ENCODE results near the gene UBE2S. TPM values are rescaled to one million over a fixed set of nuclear protein-coding genes. Genes with fewer than 3 reads are reported as not detected.

The UBE2S gene
- total RNA-seq, 1 experiment from 2014 or later: 393 TPM

- Mint-ChIP-seq H3K4me1 (peaks cover 18 to 27% of the 10 kb centered on the region in 2 experiments), H3K27ac (peak overlapping the region; percentile 95 to 99 (median 97)), H3K9me3 (peaks cover 20 to 21% of the 10 kb centered on the region in 2 experiments), H3K36me3 (ENCODE audit: insufficient read depth in 1 of 3, low read depth in 3 of 3) (peaks cover 33 to 39% (median 38%) of the 10 kb centered on the region in 3 experiments), H3K27me3 (ENCODE audit: low read depth) (peaks cover 26% of the 10 kb centered on the region), H3K4me3 (peak overlapping the region; percentile 88 to 90)
- H2BK15ac ChIP-seq (ENCODE audit: low read depth, low read length): no peak overlapping the region
- peak overlapping the region; percentile 66 for H3K27ac ChIP-seq (ENCODE audit: insufficient read length, low read depth, low read length)
- no peaks in the 10 kb centered on the region for H3K9me3 ChIP-seq (ENCODE audit: control insufficient read depth, low read depth, low read length)
- H3K14ac ChIP-seq (ENCODE audit: insufficient read depth, low read length): peak overlapping the region; percentile 83; the same call in 1 of the 2 replicates
- WGBS (ENCODE audit: extremely low coverage, insufficient read length, low lambda C conversion rate): no CpG with 5 or more reads among the region's 9 CpGs
- peak overlapping the region; percentile 27 for H2BK5ac ChIP-seq (ENCODE audit: insufficient read length, low read length)
- no peak overlapping the region for H3K23ac ChIP-seq (ENCODE audit: insufficient read length, low read depth, low read length)
- peak overlapping the region; percentile 96 for H4K5ac ChIP-seq (ENCODE audit: insufficient read length, low read depth, low read length)
- H2BK12ac ChIP-seq (ENCODE audit: insufficient read length, low read depth, low read length): peak overlapping the region; percentile 65
- H2BK20ac ChIP-seq (ENCODE audit: low read depth, low read length, poor library complexity, severe bottlenecking): no peak overlapping the region
- H3K56ac ChIP-seq (ENCODE audit: insufficient read length, low read depth, low read length): no peak overlapping the region
- H3K9ac ChIP-seq (ENCODE audit: extremely low read depth, insufficient read length, low read length): no peak overlapping the region
- peak overlapping the region; percentile 77 for H3T11ph ChIP-seq (ENCODE audit: low read length)
- H3K23me2 ChIP-seq (ENCODE audit: insufficient read length, low read depth, low read length, poor library complexity, severe bottlenecking): peaks cover 6% of the 10 kb centered on the region
- H2AFZ ChIP-seq (ENCODE audit: low read length): no peak overlapping the region
- peaks cover 14% of the 10 kb centered on the region; the same call in 1 of the 2 replicates for H3K79me2 ChIP-seq (ENCODE audit: insufficient read depth, low read length)
- no peak overlapping the region for H2BK120ac ChIP-seq (ENCODE audit: low read depth, low read length, poor library complexity, severe bottlenecking)
- H3K4ac ChIP-seq (ENCODE audit: low read depth, low read length): peak overlapping the region; percentile 54; the same call in 1 of the 2 replicates
- peak overlapping the region; percentile 10 for H3K4me2 ChIP-seq (ENCODE audit: insufficient read depth, insufficient read length, low read length)
- peak overlapping the region; percentile 94 for H3K18ac ChIP-seq (ENCODE audit: insufficient read length, low read depth, low read length)
- no peak overlapping the region for H4K8ac ChIP-seq (replicated peaks; ENCODE audit: insufficient read length, low read depth, low read length)
- H4K20me1 ChIP-seq (ENCODE audit: control insufficient read depth, insufficient read depth, insufficient read length): no peaks in the 10 kb centered on the region
- no peaks in the 10 kb centered on the region; the same call in 1 of the 2 replicates for H3K4me1 ChIP-seq (ENCODE audit: insufficient read depth, low read length)
- H4K91ac ChIP-seq (ENCODE audit: insufficient read length, low read depth, low read length): peak overlapping the region; percentile 87
- H3K79me1 ChIP-seq (ENCODE audit: insufficient read depth, low read depth, low read length, poor library complexity, severe bottlenecking): peaks cover 7% of the 10 kb centered on the region
- no peak for DNase-seq
- peak overlapping the region; percentile 26 for H2AK5ac ChIP-seq (ENCODE audit: insufficient read length, low read length)
- TF ChIP-seq, protein P1, sequence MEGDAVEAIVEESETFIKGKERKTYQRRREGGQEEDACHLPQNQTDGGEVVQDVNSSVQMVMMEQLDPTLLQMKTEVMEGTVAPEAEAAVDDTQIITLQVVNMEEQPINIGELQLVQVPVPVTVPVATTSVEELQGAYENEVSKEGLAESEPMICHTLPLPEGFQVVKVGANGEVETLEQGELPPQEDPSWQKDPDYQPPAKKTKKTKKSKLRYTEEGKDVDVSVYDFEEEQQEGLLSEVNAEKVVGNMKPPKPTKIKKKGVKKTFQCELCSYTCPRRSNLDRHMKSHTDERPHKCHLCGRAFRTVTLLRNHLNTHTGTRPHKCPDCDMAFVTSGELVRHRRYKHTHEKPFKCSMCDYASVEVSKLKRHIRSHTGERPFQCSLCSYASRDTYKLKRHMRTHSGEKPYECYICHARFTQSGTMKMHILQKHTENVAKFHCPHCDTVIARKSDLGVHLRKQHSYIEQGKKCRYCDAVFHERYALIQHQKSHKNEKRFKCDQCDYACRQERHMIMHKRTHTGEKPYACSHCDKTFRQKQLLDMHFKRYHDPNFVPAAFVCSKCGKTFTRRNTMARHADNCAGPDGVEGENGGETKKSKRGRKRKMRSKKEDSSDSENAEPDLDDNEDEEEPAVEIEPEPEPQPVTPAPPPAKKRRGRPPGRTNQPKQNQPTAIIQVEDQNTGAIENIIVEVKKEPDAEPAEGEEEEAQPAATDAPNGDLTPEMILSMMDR (conservative IDR thresholded peaks at IDR 0.05): no peak
- H3K27me3 ChIP-seq (ENCODE audit: insufficient read depth, low read length): no peaks in the 10 kb centered on the region
Measured at GRCh38 chr19:55408533-55408872, 915 bp upstream of the UBE2S start.
